ENCODE data around the gene SLC12A9.
A peak's percentile ranks its signal among the peaks of the same experiment; 100 is the strongest.

Gene SLC12A9

GRCh38 chr7:100885440-100886141 is 33.1 kb downstream of the SLC12A9 start:
- DNase-seq = no peak

DNA sequence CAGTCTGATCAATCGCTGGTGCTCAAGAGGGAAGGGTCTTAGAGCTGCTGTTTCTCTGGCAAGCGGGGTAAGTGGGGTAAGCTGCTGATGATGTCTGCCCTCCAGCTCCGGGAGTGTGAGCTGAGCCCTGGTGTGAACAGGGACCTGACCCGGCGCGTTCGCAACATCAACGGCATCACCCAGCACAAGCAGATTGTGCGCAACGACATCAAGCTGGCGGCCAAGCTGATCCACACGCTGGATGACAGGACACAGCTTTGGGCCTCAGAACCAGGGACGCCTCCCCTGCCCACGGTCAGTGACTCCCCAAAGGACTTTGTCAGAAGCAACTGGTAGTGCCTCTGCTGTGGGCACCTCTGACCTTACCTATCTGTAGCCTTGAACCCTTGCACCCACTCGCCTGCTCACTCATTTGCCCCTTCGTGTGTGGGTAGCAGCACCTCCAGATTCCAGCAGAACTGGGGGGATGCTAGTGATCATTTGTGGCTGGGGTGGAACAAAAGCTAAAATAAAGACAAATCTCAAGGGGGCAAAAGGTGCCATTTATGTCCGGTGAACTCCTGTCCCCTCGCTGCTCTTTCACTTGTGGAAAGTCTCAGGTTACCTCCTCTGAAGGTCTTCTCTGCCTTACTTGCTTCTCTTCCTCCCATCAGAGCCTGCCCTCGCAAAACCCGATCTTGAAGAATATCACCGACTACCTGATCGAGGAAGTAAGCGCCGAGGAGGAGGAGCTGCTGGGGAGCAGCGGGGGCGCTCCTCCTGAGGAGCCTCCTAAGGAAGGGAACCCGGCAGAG is 33.8 kb downstream of the SLC12A9 start:
- no peak for DNase-seq

DNA sequence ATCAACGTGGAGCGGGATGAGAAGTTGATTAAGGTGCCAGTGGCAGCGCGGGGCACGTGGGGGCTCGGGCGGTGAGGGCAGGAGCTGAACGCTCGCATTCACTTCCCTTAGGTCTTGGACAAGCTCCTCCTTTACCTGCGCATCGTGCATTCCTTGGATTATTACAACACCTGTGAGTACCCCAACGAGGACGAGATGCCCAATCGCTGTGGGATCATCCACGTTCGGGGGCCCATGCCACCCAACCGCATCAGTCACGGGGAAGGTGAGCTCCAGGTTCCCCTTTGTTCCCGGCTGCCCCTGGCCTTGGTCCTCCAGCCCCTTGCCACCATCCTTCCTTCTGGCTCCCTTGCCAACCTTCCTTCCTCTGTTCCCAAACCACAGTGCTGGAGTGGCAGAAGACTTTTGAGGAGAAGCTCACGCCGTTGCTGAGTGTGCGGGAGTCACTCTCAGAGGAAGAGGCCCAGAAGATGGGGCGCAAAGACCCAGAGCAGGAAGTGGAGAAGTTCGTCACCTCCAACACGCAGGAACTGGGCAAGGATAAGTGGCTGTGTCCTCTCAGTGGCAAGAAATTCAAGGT is 34.5 kb downstream of the SLC12A9 start:
- DNase-seq = no peak

DNA sequence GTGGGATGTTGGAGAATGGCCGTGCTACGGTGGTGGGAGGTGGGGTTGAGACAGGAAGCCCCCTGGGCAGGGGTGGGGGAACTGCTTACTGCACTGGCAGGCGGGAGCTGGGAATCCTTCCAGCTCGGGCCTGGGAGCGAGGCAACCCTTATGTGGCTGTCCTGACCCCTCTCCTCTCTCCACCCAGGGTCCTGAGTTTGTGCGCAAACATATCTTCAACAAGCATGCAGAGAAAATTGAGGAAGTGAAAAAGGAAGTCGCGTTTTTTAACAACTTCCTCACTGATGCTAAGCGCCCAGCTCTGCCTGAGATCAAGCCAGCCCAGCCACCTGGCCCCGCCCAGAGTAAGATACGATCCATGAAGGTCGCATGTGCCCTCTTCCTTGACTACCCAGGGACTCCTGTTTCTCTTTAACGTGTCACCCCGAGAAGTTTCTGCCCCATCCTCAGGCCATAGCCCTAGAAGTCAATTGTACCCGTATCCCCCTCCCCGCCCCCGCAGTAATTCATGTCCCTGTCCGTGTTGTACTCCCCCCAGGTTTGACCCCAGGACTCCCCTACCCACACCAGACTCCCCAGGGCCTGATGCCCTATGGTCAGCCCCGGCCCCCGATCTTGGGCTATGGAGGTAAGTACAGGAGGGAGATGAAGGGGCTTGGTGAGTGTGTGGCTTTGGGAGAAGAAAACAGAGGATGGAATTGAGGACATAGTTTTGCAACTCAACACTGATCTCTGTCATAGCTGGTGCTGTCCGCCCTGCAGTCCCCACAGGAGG is 35.2 kb downstream of the SLC12A9 start:
- DNase-seq = peak; percentile 95

DNA sequence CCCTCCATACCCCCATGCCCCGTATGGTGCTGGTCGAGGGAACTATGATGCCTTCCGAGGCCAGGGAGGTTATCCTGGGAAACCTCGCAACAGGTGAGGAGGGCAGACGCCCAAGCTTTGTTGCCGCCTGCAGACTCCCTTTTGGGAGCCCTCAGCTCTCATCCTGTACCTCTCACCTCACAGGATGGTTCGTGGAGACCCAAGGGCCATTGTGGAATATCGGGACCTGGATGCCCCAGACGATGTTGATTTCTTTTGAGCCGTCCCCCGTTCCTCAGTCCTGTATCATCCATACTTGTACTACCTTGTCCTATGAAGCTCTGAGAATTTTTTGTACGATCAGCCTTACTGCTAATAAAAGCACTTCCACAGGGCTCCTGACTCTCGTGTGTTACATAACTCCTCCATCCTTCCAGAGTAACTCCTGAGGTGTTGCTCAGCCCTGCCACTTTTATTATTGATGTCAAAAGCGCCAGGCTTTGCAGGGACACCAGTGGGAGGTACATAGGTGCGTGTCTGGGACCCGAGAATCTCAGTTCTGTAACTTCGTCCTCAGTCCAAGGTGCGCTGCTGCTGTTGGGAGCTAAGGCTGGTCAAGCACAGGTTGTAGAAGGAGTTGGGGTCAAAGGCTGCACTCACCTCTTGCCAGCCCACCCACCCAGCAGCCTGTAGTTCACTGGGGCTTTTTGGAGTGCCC is 35.9 kb downstream of the SLC12A9 start:
- DNase-seq = peak; percentile 58

DNA sequence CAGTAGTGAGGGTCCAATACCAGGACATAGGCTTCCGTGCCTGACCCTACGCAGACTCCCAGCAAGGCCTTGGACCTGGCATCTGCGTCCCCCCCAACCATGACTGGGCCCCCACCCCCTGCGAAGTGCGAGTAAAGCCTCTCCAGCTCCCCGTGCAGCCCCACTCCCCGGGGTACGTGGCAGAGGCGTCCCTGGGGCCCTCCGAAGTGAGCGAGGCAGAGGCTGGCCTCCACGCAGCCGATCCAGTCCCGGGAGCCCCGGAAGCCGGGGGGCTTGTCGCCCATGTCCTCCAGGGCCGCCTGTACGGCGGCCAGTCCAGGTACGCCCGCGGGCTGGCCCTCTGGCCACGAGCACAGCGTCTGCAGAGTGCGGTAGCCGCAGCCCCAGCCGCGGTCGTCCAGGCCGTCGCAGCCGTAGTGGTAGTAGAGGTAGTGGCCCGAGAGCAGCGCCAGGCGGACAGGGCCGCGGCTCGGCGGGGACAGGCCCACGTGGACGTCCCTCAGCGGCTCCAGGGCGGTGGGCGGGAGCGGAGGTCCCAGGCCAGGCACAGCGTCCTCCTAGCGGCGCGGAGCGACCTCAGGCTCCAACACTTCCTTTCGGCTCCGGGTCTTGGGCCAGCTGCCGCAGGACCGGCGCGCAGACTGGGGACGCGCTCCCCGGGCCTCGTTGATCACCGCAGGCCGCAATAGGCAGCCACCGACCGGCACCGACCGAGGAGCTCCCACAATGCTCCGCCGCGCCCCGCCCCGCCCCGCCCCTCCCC is 36.7 kb downstream of the SLC12A9 start, which contains the start of gene UFSP1:
Gene UFSP1, minus strand, starts transcription at position 728 of the 763 bp plus-strand sequence. Its CDS starts 444 bp downstream, at position 284.
- peak; percentile 58 for DNase-seq

DNA sequence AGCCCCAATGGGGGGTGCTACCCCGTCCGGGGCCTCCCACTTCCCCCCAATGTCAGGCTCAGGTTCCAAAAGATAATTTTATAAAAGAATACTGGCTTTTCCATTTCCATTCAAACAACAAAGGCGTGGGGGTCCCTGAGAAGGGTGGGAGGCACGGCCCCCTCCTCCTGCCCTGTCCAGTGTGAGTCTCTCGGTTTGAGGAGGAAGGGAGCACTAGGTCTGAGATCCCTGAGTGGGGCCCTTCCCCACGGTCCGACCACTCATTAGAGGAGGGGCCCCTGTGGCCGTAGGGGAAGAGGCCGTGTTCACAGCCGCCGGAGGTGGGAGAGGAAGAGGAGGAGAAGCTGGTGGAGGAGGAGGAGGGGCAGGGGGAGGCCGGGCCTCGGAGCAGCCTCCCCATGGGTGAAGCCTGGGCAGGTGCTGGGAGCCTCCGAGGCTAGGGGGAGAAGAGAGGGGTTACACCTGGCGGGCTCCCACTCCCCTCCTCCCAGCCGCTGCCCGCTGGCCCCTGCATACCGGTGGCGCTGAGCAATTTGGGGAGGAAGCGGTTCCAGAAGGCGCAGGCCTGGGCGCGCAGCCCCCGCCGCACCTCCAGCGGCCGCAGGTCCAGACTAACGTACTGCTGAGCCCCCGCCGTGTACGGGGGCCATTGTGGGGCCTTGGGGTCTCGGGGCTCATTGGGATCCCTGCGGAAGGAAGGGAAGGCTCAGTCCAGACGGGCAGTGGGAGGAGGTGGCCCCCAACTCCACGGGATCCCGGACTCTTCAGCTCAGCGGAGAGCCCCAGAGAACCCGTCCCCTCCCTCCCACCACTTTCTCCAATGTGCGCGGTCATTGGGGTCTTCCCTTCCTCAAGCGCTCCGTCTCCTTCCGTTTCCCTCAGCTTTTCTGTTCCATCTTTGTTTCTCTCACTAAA is 38.4 kb downstream of the SLC12A9 start:
- peak; percentile 70 for DNase-seq

GRCh38 chr7:100891568-100892247 is 39.2 kb downstream of the SLC12A9 start:
- no peak for DNase-seq

DNA sequence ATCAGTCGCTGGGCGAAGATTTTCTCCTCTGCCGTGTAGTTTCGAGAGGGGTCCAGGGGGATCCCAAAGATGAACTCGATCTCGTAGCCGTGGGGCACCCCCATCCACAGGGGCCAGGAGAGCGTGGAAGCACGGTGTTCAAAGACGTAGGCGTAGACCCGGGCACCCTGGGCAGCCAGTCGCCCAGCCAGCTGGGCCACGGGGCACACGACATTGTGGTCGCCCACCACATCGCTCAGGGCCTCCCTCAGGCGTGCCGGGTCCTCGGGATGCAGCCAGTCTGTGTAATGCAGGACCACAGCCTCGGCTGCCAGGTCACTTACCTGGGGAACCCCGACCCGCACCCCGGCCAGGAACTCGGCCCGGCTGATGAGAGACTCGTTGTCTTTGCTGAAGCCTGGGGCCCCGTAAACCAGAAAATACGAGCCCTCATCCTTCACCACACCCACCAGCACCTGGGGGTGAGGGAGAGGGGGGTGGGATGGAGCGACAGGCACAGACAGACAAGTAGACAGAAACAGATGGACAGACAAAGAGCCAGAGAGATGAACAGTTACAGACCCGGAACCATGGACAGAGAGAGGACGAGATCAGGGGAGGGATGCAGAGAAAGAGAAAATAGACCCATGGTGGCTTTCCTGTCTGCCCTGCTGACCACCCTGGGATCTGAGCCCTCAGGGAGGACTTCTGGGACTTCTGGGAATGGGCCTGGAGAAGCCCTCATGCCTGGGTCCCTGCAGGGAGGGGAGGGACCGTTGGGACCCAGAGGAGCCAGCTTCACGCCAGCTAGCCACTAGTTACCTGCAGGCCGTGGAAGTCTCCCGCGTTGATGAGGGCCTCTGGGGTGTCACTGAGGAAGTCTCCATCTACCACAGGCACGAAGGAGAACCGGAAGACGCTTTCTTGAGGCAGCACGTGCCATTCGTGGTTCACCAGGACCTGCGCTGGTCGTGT is 40.1 kb downstream of the SLC12A9 start:
- no peak for DNase-seq

DNA sequence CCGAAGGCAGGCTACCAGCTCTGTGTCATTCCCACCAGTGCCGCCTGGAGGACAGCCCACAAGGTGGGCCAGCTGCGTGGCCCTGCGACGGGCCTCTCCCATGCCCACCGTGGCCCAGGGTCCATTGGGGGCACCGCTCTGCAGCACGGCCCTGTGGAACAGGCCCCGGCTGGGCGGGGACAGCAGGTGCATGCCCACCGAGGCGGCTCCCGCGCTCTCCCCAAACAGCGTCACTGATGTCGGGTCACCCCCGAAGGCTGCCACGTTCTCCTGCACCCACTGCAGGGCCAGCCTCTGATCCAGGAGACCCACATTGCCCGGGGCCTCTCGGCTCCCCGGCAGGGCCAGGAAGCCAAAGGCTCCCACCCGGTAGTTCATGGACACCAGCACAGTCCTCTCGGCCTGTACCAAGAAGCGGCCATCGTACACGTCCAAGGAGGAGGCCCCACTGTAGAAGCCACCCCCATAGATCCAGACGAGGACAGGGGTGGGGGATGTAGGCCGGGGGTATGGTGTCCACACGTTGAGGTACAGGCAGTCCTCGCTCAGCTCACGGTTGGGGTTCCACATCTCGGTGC is 40.9 kb downstream of the SLC12A9 start:
- no peak for DNase-seq

DNA sequence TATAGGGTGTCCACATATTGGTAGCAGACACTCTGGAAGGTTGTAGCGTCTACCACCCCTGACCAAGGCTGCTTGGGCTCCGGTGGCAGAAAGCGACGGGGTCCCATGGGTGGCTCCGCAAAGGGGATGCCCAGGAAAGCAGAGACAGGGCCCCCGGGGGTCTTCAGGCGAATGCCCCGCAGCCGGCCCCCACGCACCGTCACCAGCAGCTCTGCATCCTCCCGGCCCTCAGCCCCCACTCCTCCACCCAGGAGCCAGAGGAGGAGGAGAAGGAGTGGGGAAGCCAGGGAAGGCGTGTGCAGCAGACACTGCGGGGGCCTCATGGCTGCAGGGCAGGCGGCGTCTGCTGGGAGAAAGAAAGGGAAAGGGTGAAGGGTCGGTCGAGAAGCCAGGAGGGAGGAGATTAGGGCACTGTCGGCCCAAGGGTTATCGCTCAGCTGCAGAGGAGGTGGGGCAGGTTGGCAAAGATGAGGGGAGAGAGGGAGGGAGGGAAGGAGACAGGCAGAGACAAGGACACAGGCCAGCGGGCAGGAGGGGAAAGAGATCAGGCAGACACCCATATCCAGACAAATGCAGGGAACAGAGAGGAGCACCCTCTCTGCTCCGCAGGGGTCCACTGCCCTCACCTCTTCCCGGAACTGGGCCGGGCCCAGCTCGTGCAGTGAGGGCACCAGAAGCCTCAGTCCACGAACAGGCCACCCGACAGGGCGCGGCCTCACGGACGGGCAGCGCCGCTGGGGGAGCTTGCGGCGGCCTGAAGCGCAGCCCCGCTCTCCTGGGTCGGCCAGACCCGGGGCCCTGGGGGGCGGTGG is 41.6 kb downstream of the SLC12A9 start:
- DNase-seq = peak; percentile 55

- peak; percentile 72 for DNase-seq
These were observed 42.6 kb downstream of the SLC12A9 start for GRCh38 chr7:100894860-100895700.

- no peak for DNase-seq
These were observed 43.1 kb downstream of the SLC12A9 start, which contains the start of gene ACHE for GRCh38 chr7:100895701-100895955. Gene ACHE, minus strand, starts transcription at chr7:100895888. Its CDS starts 1,656 bp downstream, at chr7:100894232.

DNA sequence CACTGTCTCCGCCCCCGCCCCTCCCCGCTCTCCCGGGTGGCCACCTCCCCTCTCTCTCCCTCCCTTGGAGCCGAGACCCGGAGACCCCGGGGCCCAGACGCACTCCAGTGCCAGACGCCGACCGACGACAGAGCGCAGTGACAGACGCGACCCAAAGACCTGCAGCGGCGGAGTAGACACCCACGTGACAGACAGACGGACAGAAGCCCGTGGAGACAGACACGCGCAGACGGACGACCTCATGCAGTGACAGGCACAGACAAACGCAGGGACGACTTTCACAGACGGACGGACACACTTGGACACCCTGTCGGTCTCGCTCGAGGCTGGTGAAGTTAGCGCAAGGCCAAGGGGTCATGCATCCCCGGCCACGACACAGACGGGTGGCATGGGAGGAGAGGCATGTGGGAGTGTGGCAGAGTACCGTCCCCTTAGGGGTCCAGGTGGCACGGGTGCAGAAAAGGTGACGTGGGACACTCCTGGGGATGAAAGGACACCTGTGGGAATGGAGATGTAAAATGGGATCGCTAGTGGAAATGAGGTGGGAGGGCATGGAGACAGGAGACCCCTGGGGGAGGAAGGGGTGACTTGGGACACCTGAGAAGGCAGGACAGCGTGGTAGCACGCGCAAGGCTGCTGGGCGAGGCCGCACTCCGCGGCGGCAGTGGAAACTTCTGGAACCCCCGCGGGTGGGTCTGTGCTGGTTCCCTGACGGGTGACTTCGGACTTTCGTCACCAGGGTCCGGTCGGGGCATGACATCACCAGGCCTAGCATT is 43.6 kb downstream of the SLC12A9 start:
- peak; percentile 36 for DNase-seq

DNA sequence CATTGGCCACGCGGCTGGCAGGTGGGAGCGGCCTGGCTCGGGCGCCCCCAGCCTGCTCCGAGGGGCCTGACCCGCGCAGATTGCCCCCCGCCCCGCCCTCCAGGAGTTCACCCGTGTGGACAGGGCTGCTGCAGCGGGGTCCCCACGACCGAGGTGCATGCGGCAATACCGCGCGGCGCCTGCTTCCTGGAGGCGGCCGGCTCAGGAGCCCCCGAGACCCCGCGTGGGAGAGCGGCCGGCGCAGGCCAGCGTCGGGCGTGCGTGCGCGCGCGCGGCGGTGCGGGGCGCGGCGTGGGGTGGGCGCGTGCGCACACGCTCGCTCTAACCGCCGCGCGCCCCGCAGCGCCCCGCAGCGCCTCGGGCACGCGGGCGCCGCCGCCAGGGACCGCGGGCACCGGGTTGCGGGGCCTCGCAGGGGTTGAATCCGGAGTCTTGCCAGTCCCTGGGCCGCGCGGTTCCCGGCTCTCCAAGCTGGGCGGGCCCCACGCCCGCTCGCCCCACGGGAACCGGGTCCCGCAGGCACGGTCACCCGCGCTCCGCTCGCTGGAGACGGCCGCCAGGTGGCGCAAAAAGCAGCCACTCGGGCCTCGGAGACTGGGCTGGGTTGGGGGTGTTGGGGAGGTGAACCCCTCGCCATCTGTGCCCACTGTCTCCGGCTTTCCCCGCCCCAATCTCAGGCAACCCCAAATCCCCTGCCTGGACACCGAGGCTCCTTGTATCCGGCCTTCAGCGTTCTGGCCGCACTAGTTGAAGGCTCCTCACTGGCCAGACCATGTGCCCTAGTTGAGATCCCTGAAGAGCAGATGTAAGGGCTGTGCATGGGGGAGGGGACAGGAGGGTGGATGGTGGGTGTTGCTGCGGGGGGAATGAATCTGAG is 44.5 kb downstream of the SLC12A9 start:
- DNase-seq = peak; percentile 57
